Upper lobe of left lung (tissue), 4 donors: ENCODE results near the gene KIF21A.

Experiments
- CTCF ChIP-seq, 6 experiments: fragments of 450-650 bp in 4 of 6; fragments of 200-600 bp in 2 of 6; sonication (generic) in 2 of 6; IDR thresholded peaks; one replicate each; pipeline ENCODE4 v1.5.1; 2016 to 2019; ENCODE audit warnings: antibody characterized with exemption in 6 of 6
- POLR2A ChIP-seq, 4 donors: fragments of 450-650 bp; IDR thresholded peaks; one replicate each; pipeline ENCODE4 v1.5.1; 2016 to 2017; ENCODE audit warnings: antibody characterized with exemption in 4 of 4, mild to moderate bottlenecking in 2 of 4

GRCh38 chr12:39490500-39491282 lies 47.8 kb upstream of the KIF21A start:
- TF ChIP-seq POLR2A (IDR thresholded peaks at IDR 0.05) (no peak), CTCF (IDR thresholded peaks at IDR 0.05) (no peak)
